ENCODE results near the gene TMEM270. TPM values are rescaled to one million over a fixed set of nuclear protein-coding genes. Genes with fewer than 3 reads are reported as not detected.

Gene TMEM270
- total and polyA plus RNA-seq, 5 donors: not detected

DNA sequence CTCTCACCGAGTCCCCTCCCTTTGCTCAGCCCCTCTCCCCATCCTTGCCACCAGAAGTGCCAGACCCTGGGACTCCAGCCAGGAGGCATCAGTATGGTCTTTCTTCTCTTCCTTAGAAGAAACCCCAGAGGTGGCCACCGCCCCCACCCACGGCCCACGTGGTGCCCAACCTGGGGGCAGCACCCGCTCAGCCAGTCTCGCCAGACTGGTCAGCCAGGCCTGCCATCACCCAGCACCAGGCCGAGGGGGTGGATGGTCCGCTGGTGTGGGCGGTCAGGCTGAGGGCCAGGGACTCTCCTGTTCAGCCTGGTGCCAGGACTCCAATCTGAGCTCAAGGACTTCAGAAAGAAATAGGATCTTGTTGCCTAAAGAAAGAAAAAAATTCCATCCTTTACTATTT lies 36.0 kb upstream of the TMEM270 start:
- no peaks in the 10 kb centered on the region for H3K4me1 ChIP-seq (ENCODE audit: control insufficient read depth, insufficient read depth, low read length)
- 85% methylated on average over 9 of the region's 9 CpGs for WGBS
- ATAC-seq: no peak
- no peaks in the 10 kb centered on the region for H3K27me3 ChIP-seq (ENCODE audit: control insufficient read depth, insufficient read depth)
- no peaks in the 10 kb centered on the region for H3K9me3 ChIP-seq (ENCODE audit: control insufficient read depth, low read length)
- DNase-seq: no peak
- H3K27ac ChIP-seq (ENCODE audit: low read length): no peak overlapping the region
- H3K4me3 ChIP-seq (ENCODE audit: low read length): no peak overlapping the region
- intact Hi-C loops (cut with DNase I): no loop called here

- WGBS: 29% methylated on average over 11 of the region's 11 CpGs
- ATAC-seq (no peak), DNase-seq (peak in 1 of 3 donors; percentile 66)
- intact Hi-C loops (cut with DNase I): no loop called here
- no peaks in the 10 kb centered on the region for H3K9me3 ChIP-seq (ENCODE audit: control insufficient read depth, low read length)
- no peak overlapping the region for H3K4me3 ChIP-seq (ENCODE audit: low read length)
- H3K27me3 ChIP-seq (ENCODE audit: control insufficient read depth, insufficient read depth): no peaks in the 10 kb centered on the region
- H3K27ac ChIP-seq (ENCODE audit: low read length): no peak overlapping the region
- no peaks in the 10 kb centered on the region for H3K4me1 ChIP-seq (ENCODE audit: control insufficient read depth, insufficient read depth, low read length)
Observed at GRCh38 chr7:73827567-73828106, 33.3 kb upstream of the TMEM270 start.

- intact Hi-C loops (cut with DNase I): no loop called here
- peak; percentile 49 to 65 for ATAC-seq
- Histone ChIP-seq H3K27ac (ENCODE audit: low read length) (no peak overlapping the region), H3K4me3 (ENCODE audit: low read length) (no peak overlapping the region), H3K9me3 (ENCODE audit: control insufficient read depth, low read length) (no peaks in the 10 kb centered on the region), H3K4me1 (ENCODE audit: control insufficient read depth, insufficient read depth, low read length) (no peaks in the 10 kb centered on the region), H3K27me3 (ENCODE audit: control insufficient read depth, insufficient read depth) (no peaks in the 10 kb centered on the region)
- DNase-seq: no peak
- 65% methylated on average over 14 of the region's 14 CpGs for WGBS
Observed at GRCh38 chr7:73828107-73828803, 32.7 kb upstream of the TMEM270 start.

DNA sequence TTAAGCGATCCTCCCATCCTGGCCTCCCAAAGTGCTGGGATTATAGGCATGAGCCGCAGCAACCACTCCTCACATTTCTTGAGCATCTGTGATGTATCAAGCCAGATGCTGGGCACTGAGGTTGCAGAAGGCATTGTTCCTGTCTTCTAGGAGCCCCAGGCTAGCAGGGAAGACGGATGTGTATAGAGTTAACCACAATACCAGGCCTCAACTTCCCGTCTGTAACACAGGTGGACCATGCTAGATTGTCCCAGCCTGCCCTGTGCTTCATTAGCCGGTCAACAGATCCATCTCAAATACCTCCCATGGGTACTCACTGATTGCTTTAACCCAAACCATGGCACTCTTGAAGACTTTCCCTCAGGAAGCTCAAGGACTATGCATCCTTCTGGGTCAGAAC lies 32.0 kb upstream of the TMEM270 start:
- no peak for ATAC-seq
- H3K27ac ChIP-seq (ENCODE audit: low read length): no peak overlapping the region
- DNase-seq: no peak
- WGBS: 92% methylated on average over 5 of the region's 5 CpGs
- H3K4me3 ChIP-seq (ENCODE audit: low read length): no peak overlapping the region
- no peaks in the 10 kb centered on the region for H3K4me1 ChIP-seq (ENCODE audit: control insufficient read depth, insufficient read depth, low read length)
- no peaks in the 10 kb centered on the region for H3K27me3 ChIP-seq (ENCODE audit: control insufficient read depth, insufficient read depth)
- intact Hi-C loops (cut with DNase I): no loop called here
- no peaks in the 10 kb centered on the region for H3K9me3 ChIP-seq (ENCODE audit: control insufficient read depth, low read length)

- intact Hi-C loops (cut with DNase I): no loop called here
- DNase-seq (no peak), ATAC-seq (no peak)
- 40% methylated on average over 7 of the region's 7 CpGs for WGBS
- Histone ChIP-seq H3K4me3 (ENCODE audit: low read length) (no peak overlapping the region), H3K9me3 (ENCODE audit: control insufficient read depth, low read length) (no peaks in the 10 kb centered on the region), H3K27ac (ENCODE audit: low read length) (no peak overlapping the region), H3K27me3 (ENCODE audit: control insufficient read depth, insufficient read depth) (no peaks in the 10 kb centered on the region), H3K4me1 (ENCODE audit: control insufficient read depth, insufficient read depth, low read length) (no peaks in the 10 kb centered on the region)
Observed at GRCh38 chr7:73829505-73829904, 31.5 kb upstream of the TMEM270 start.

GRCh38 chr7:73829921-73830680 lies 30.9 kb upstream of the TMEM270 start:
- ATAC-seq (no peak), DNase-seq (no peak)
- no peaks in the 10 kb centered on the region for H3K27me3 ChIP-seq (ENCODE audit: control insufficient read depth, insufficient read depth)
- H3K27ac ChIP-seq (ENCODE audit: low read length): no peak overlapping the region
- intact Hi-C loops (cut with DNase I): no loop called here
- no peak overlapping the region for H3K4me3 ChIP-seq (ENCODE audit: low read length)
- 71% methylated on average over 13 of the region's 13 CpGs for WGBS
- H3K4me1 ChIP-seq (ENCODE audit: control insufficient read depth, insufficient read depth, low read length): no peaks in the 10 kb centered on the region
- H3K9me3 ChIP-seq (ENCODE audit: control insufficient read depth, low read length): no peaks in the 10 kb centered on the region

DNA sequence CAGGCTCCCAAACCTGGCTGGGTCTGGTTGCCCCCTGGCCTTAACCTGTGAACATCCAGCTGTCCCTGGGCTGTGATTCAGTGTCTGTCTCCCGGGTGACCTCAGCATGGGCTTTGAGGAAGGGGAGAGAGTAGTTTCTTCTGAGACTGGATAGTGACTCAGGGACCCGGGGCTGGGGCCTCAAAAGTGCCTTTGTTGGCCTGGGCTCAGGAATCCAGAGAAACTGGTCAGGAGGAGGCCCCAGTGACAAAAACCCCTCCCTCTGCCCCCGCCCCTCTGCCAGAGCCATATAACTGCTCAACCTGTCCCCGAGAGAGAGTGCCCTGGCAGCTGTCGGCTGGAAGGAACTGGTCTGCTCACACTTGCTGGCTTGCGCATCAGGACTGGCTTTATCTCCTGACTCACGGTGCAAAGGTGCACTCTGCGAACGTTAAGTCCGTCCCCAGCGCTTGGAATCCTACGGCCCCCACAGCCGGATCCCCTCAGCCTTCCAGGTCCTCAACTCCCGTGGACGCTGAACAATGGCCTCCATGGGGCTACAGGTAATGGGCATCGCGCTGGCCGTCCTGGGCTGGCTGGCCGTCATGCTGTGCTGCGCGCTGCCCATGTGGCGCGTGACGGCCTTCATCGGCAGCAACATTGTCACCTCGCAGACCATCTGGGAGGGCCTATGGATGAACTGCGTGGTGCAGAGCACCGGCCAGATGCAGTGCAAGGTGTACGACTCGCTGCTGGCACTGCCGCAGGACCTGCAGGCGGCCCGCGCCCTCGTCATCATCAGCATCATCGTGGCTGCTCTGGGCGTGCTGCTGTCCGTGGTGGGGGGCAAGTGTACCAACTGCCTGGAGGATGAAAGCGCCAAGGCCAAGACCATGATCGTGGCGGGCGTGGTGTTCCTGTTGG lies 30.0 kb upstream of the TMEM270 start, which contains the start of gene CLDN4:
Gene CLDN4, plus strand, starts transcription at position 316 of the 903 bp plus-strand sequence. Its CDS starts 206 bp downstream, at position 522.
- WGBS: 71% methylated on average over 42 of the region's 42 CpGs
- no peak within 1 kb of the TSS for H3K4me3 ChIP-seq (ENCODE audit: low read length)
- intact Hi-C loops (cut with DNase I): no loop called here
- ATAC-seq: no peak
- DNase-seq: peak in 1 of 3 donors; percentile 49
- H3K27me3 ChIP-seq (ENCODE audit: control insufficient read depth, insufficient read depth): no peaks in the 10 kb centered on the region
- H3K9me3 ChIP-seq (ENCODE audit: control insufficient read depth, low read length): no peaks in the 10 kb centered on the region
- H3K4me1 ChIP-seq (ENCODE audit: control insufficient read depth, insufficient read depth, low read length): no peaks in the 10 kb centered on the region
- H3K27ac ChIP-seq (ENCODE audit: low read length): no peak within 1 kb of the TSS

DNA sequence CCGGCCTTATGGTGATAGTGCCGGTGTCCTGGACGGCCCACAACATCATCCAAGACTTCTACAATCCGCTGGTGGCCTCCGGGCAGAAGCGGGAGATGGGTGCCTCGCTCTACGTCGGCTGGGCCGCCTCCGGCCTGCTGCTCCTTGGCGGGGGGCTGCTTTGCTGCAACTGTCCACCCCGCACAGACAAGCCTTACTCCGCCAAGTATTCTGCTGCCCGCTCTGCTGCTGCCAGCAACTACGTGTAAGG lies 29.4 kb upstream of the TMEM270 start:
- Histone ChIP-seq H3K4me1 (ENCODE audit: control insufficient read depth, insufficient read depth, low read length) (no peaks in the 10 kb centered on the region), H3K27me3 (ENCODE audit: control insufficient read depth, insufficient read depth) (no peaks in the 10 kb centered on the region), H3K27ac (ENCODE audit: low read length) (no peak overlapping the region), H3K4me3 (ENCODE audit: low read length) (no peak overlapping the region), H3K9me3 (ENCODE audit: control insufficient read depth, low read length) (no peaks in the 10 kb centered on the region)
- intact Hi-C loops (cut with DNase I): no loop called here
- ATAC-seq (no peak), DNase-seq (no peak)
- WGBS: 80% methylated on average over 16 of the region's 16 CpGs

DNA sequence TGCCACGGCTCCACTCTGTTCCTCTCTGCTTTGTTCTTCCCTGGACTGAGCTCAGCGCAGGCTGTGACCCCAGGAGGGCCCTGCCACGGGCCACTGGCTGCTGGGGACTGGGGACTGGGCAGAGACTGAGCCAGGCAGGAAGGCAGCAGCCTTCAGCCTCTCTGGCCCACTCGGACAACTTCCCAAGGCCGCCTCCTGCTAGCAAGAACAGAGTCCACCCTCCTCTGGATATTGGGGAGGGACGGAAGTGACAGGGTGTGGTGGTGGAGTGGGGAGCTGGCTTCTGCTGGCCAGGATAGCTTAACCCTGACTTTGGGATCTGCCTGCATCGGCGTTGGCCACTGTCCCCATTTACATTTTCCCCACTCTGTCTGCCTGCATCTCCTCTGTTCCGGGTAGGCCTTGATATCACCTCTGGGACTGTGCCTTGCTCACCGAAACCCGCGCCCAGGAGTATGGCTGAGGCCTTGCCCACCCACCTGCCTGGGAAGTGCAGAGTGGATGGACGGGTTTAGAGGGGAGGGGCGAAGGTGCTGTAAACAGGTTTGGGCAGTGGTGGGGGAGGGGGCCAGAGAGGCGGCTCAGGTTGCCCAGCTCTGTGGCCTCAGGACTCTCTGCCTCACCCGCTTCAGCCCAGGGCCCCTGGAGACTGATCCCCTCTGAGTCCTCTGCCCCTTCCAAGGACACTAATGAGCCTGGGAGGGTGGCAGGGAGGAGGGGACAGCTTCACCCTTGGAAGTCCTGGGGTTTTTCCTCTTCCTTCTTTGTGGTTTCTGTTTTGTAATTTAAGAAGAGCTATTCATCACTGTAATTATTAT lies 28.9 kb upstream of the TMEM270 start:
- no peaks in the 10 kb centered on the region for H3K9me3 ChIP-seq (ENCODE audit: control insufficient read depth, low read length)
- ATAC-seq: peak; percentile 10 to 49
- DNase-seq: peak in 1 of 3 donors; percentile 40
- no peaks in the 10 kb centered on the region for H3K4me1 ChIP-seq (ENCODE audit: control insufficient read depth, insufficient read depth, low read length)
- intact Hi-C loops (cut with DNase I): no loop called here
- no peak overlapping the region for H3K27ac ChIP-seq (ENCODE audit: low read length)
- no peaks in the 10 kb centered on the region for H3K27me3 ChIP-seq (ENCODE audit: control insufficient read depth, insufficient read depth)
- 59% methylated on average over 16 of the region's 16 CpGs for WGBS
- H3K4me3 ChIP-seq (ENCODE audit: low read length): no peak overlapping the region

DNA sequence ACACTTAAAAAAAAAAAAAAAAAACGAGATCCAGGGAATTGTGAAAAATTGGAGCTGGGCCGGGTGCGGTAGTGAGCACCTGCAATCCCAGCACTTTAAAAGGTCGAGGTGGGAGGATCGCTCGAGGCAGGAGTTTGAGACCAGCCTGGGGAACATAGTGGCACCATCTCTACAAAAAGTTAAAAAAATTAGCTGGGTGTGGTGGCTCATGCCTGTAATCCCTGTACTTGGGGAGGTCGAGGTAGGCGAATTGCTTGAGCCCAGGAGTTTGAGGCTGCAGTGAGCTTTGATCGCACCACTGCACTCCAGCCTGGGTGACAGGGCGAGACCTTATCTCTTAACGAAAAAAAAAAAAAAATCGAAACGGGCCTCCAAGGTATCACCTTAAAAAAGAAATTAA lies 28.2 kb upstream of the TMEM270 start:
- Histone ChIP-seq H3K9me3 (ENCODE audit: control insufficient read depth, low read length) (no peaks in the 10 kb centered on the region), H3K4me1 (ENCODE audit: control insufficient read depth, insufficient read depth, low read length) (no peaks in the 10 kb centered on the region), H3K4me3 (ENCODE audit: low read length) (no peak overlapping the region), H3K27ac (ENCODE audit: low read length) (no peak overlapping the region), H3K27me3 (ENCODE audit: control insufficient read depth, insufficient read depth) (no peaks in the 10 kb centered on the region)
- intact Hi-C loops (cut with DNase I): no loop called here
- ATAC-seq (no peak), DNase-seq (no peak)
- WGBS: 78% methylated on average over 13 of the region's 13 CpGs

All from right cardiac atrium (tissue), 5 donors.